DMS114 treated with DMSO at 0.1 percent for 48 hours (cell line): ENCODE data around the gene MOB3A.

Experiments used
- DNase-seq: peaks from one replicate; lab custom pipeline; 2025; ENCODE audit not compliant: unreplicated experiment; lab: John Stamatoyannopoulos, UW

MOB3A gene

DNA sequence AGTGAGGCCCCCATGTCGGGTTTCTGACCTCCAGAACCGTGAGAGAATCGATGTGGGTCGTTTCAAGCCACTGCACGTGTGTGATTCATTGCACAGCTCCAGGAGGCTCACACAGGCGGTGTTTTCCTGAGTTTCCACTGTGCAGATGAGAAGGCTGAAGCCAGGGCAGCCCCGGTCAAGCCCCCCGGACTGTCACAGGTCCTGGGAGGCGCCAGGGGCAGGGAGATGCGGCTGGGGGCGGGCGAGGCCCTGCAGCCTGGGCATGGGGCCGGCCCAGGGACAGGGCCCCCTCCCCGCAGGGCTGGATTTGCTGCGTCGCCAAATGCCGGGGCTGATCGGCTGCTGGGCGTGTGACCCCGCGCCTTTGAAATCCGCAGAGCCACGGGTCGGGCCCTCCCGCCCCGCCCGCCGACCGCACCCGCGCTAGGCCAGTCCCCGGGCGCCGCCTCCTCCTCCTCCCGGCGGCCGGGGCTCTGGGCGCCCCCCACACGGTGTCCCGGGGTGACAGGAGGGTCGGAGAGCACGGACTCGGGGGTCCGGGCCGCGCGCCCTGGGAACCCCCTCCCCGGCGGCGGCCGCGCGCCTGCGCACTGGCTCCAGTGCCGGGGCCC is 35.1 kb downstream of the MOB3A start:
- no peak for DNase-seq

DNA sequence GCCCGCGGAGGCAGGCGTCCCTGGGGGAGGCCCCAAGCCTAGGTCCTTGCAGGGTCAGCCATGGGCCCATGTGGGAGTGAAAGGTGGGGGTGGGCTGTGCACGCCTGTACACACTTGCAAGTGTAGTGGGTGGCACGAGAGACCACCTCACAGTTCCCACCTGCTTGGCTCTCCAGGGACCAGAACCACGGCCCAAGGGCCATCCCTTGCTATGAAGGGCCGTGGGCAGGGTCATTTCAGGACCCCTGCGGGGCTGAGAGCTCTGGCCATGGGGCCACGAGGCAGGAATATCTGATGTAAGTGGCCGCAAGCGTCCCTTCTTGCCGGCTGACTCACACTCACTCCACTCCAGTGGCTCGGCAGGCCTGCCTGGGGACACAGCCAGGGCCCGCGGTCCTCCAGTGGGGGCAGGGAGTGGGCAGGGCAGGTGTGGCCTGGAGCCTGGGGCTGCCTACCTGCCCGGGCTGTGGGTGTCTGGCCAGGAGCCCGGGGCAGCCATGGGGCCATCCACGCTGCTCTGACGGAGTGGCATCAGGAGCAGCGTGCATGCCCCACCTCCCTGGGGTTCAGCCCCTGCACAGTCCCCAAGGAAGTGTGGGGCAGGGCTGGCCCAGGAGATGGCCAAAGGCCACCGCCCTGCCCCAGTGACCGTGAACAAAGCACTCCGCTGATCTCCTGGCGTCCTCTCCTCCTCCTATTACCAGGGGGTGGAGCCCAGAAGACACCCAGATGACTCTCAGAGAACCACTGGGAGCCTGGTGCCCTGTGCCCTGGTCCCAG is 36.5 kb downstream of the MOB3A start:
- no peak for DNase-seq

- DNase-seq, result no peak
These were observed 37.3 kb downstream of the MOB3A start for GRCh38 chr19:2058570-2059421.

DNA sequence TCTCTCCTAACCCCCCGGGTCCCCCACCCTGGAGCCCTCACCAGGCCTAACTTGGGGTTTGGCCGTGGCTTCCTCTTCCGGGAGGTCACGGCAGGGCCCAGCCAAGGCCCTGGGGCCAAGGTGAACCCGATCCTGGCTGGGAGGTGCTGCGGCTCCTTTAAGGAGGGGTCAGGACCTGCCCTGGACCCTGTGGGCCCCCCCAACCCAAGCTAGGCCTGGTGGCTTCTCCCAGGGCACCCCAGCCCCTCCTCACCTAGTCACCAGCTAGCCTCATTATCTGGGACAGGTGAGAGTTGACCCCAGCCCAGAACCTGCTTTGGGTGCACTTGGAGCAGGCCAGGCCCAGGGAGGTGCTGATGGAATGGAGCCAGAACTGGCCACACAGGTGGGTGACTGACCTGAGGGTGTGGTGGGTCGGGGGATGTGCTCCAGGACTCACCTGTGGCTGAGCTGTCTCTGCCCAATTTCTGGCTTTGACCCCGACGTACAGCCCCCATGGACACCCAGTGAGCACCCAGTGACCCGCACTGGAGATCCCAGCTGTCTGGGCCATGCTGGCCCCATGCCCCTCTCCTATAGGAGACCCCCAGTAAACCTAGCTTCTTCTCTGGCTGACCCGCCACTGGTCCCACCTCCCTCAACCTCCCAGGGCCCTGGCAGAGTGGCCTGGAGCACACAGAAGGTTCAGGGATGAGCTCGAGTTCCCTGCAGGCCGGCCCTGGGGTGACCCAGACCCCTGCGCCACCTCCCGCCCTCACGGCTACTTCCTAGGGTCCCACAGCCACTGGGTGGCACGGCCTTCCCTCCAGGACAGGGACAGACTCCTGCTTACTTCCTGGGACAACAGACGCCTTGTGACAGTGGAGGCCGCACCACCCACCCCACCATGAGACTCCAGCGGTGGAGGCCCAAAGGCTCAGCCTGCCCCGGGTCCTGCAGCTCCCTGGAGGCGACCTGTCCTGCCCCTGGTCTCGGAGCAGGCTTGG is 38.3 kb downstream of the MOB3A start:
- DNase-seq, result no peak

DNA sequence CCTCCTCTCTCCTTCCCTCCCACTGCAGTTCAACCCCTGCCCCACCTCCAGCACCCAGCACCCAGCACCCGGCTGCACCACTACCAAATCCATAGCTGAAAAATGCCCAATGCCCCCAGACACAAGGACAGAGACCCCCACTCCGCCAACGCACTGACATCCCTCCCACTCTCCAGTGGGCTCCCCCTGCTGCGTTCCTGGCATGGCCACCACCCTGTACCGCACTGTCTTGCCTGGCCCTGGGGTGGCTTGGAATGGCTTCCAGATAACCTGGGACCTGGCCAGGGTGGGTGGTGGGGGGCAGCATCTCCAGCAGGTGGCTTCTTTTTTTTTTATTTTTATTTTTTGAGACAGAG is 39.3 kb downstream of the MOB3A start:
- DNase-seq, result no peak

GRCh38 chr19:2055931-2056836 is 39.9 kb downstream of the MOB3A start:
- no peak for DNase-seq

GRCh38 chr19:2054763-2055162 is 41.4 kb downstream of the MOB3A start:
- no peak for DNase-seq

DNA sequence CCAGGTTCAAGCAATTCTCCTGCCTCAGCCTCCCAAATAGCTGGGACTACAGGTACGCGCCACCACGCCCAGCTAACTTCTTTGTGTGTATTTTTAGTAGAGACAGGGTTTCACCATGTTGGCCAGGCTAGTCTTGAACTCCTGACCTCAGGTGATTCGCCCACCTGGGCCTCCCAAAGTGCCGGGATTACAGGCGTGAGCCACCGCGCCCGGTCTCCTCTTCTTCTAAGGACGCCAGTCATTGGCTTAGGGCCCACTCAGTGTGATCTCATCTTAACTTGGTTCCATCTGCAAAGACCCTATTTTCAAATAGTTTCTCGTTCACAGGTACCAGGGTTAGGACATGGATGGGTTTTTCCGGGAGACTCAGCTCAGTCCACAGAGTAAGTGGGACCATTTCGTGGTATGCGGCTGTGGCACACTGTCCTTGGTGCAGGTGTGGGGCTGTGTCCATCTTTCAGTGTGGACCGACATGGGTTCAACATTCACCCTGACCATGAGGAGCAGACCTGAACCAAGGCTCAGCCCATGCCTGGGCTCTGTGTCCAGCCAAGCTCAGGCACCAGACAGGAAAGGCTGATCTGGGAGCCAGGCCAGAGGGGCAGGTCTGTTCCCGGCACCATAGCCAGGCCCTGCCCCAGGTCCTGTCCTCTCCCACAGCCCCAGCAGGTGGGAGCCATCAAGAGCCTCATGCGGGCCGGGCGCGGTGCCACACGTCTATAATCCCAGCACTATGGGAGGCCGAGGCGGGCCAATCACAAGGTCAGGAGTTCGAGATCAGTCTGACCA is 42.3 kb downstream of the MOB3A start:
- no peak for DNase-seq

- no peak for DNase-seq
These were observed 44.1 kb downstream of the MOB3A start for GRCh38 chr19:2051773-2052704.

GRCh38 chr19:2050991-2051772 is 44.9 kb downstream of the MOB3A start, which contains the start of gene MKNK2:
MKNK2 (minus strand) TSS chr19:2051244; CDS start chr19:2050851, 393 bp downstream.
- DNase-seq, result peak; percentile 23

DNA sequence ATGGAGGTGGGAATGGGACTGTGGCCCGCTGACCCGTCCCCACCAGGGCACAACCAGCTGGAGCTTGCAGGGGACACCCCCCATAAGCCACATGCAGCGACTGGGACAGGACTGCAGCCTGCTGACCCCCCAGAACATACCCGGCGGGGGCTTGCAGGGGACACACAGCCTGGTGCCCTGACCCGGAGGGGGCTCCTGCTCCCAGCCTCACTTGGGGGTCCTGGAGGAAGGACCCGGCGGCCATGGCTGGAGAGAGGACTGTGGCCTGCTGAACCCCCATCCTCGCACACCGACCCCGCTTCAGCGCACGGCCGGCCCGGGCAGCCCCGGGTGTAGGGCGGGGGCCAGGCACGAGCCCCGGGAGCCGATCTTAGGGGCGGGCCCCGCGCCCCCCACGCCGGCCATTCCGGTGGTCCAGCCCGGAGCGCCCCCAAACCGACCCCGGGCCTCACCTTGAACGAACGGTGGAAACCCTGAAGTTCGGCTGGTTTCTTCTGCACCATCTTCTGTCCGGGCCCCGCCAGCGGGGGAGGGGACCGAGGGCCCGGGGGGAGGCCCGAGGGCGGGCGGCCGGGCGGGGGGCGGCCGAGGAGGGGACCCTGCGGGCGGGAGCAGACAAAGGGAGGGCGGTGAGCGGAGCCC is 45.7 kb downstream of the MOB3A start:
- no peak for DNase-seq

GRCh38 chr19:2049741-2050348 is 46.3 kb downstream of the MOB3A start:
- no peak for DNase-seq

DNA sequence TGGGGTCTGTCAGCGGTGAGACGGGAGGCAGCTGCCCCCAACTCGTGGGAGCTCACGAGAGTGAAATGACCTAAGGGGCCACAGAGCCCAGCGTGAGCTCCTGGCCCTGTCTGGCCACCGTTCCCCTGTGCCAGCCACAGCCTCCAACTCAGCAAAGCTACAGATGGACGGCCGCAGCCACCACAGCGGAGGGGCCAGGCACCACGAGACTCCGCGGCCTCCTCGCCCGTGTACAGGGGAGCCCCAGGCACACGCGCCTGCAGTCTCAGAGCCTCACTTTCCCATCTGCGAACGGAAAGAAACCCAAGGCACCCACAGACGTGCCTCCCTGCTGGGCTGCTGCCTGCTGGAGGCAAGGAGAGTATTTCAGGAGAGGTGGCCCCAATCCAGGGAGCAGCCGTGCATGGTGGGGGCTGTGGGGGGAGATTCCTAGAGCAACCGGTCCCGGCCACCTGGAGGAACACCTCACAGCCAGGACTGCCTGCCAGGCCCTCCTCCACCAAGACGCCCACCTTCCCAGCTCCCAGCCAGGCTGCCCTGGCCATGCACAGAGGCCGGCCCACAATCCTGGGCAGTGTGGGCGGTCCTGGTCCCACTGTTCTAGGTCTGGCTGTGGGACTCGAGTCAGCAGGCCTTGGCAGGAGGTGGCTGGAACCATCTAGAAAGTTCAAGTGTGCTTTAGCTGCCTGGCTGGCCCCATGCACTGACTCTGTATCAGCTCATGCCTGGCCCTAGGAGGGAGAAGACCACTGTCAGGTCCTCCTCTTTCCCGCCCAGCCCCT is 47.0 kb downstream of the MOB3A start:
- no peak for DNase-seq

- no peak for DNase-seq
These were observed 47.8 kb downstream of the MOB3A start for GRCh38 chr19:2048104-2048958.
